Measurements from ENCODE around the gene GLRX3. TPM values are rescaled to one million over a fixed set of nuclear protein-coding genes. Genes with fewer than 3 reads are reported as not detected.

Gene GLRX3
- total and polyA plus RNA-seq, 2 of the 13 experiments (the other 11 are each of a cell fraction or from before 2014, with no cell fraction given): 91.4 to 135 TPM

- TF ChIP-seq ZNF34 (CRISPR knock-in tag; IDR thresholded peaks at IDR 0.05; ENCODE audit: borderline replicate concordance) (no peak), CCAR2 (optimal IDR thresholded peaks at IDR 0.05; ENCODE audit: low read depth, low read length) (no peak), ZBTB25 (CRISPR knock-in tag; IDR thresholded peaks at IDR 0.05) (no peak), NBN (conservative IDR thresholded peaks at IDR 0.05) (no peak), ZNF326 (CRISPR knock-in tag; IDR thresholded peaks at IDR 0.05; ENCODE audit: borderline replicate concordance) (no peak), PAWR (CRISPR knock-in tag; IDR thresholded peaks at IDR 0.05; ENCODE audit: borderline replicate concordance) (no peak), ZNF629 (CRISPR knock-in tag; conservative IDR thresholded peaks at IDR 0.05) (no peak), SP2 (CRISPR knock-in tag; IDR thresholded peaks at IDR 0.05) (no peak), ZKSCAN1 (IDR thresholded peaks at IDR 0.05; ENCODE audit: low read length) (no peak), ZBTB10 (CRISPR knock-in tag; IDR thresholded peaks at IDR 0.05; ENCODE audit: borderline replicate concordance) (no peak), MEIS2 (CRISPR knock-in tag; IDR thresholded peaks at IDR 0.05) (no peak), KIAA2018 (CRISPR knock-in tag; IDR thresholded peaks at IDR 0.05; ENCODE audit: borderline replicate concordance) (no peak)
Measured at GRCh38 chr10:130137090-130137448, 878 bp downstream of the GLRX3 start (continued).

Data from HepG2 (cell line).